Jurkat, Clone E6-1 (cell line): Measurements from ENCODE around the gene SPANXN4. TPM values are rescaled to one million over a fixed set of nuclear protein-coding genes. Genes with fewer than 3 reads are reported as not detected.

ENCODE experiments used
- DNase-seq: peaks from one replicate; pipeline ENCODE4 v3.0.0-alpha.2; 2011; ENCODE audit warnings: low read depth, low spot score
- H3K4me3 ChIP-seq: 2 replicates; pipeline ENCODE4 v1.5.1; 2011; ENCODE audit warnings: mild to moderate bottlenecking, low read length, control low read depth, moderate library complexity
- polyA plus RNA-seq: library from polyadenylated mRNA; unstranded; fragments of >200 nt; gene quantifications from one replicate; pipeline ENCODE4 v1.2.1, GENCODE V29; 2012; ENCODE audit warnings: missing spikeins; ENCODE audit not compliant: insufficient read length, insufficient read depth

SPANXN4 gene
- not detected for polyA plus RNA-seq

- H3K4me3 ChIP-seq = no peak within 1 kb of the TSS
- no peak for DNase-seq
Measured at GRCh38 chrX:143025628-143026027, at the start of gene SPANXN4. Gene SPANXN4, plus strand, starts transcription at chrX:143025928. Its CDS starts 87 bp downstream, at chrX:143026015.

- H3K4me3 ChIP-seq = no peak overlapping the region
- DNase-seq = no peak
Measured at GRCh38 chrX:142977128-142977914, 48.4 kb upstream of the SPANXN4 start.

- H3K4me3 ChIP-seq = no peak overlapping the region
- no peak for DNase-seq
Measured at GRCh38 chrX:142978130-142978684, 47.5 kb upstream of the SPANXN4 start.

GRCh38 chrX:142982679-142983078, 43.0 kb upstream of the SPANXN4 start:
- no peak overlapping the region for H3K4me3 ChIP-seq
- no peak for DNase-seq

- no peak overlapping the region for H3K4me3 ChIP-seq
- DNase-seq = no peak
Measured at GRCh38 chrX:142994988-142995387, 30.7 kb upstream of the SPANXN4 start.

GRCh38 chrX:142998447-142999198, 27.1 kb upstream of the SPANXN4 start:
- H3K4me3 ChIP-seq = no peak overlapping the region
- no peak for DNase-seq

GRCh38 chrX:142999199-142999701, 26.5 kb upstream of the SPANXN4 start:
- DNase-seq = no peak

GRCh38 chrX:143002206-143002605, 23.5 kb upstream of the SPANXN4 start:
- no peak for DNase-seq
- H3K4me3 ChIP-seq = no peak overlapping the region

More at GRCh38 chrX:142999199-142999701, 26.5 kb upstream of the SPANXN4 start:
- H3K4me3 ChIP-seq = no peak overlapping the region

- DNase-seq = no peak
- H3K4me3 ChIP-seq = no peak overlapping the region
Measured at GRCh38 chrX:143017272-143017671, 8.5 kb upstream of the SPANXN4 start.

- DNase-seq = no peak
Measured at GRCh38 chrX:143027275-143027674, 1.5 kb downstream of the SPANXN4 start.

GRCh38 chrX:143047511-143047910, 21.8 kb downstream of the SPANXN4 start:
- no peak for DNase-seq
- H3K4me3 ChIP-seq = no peak overlapping the region

More at GRCh38 chrX:143027275-143027674, 1.5 kb downstream of the SPANXN4 start:
- H3K4me3 ChIP-seq = no peak overlapping the region

- no peak overlapping the region for H3K4me3 ChIP-seq
- no peak for DNase-seq
Measured at GRCh38 chrX:143058120-143058519, 32.4 kb downstream of the SPANXN4 start.

- H3K4me3 ChIP-seq = no peak overlapping the region
- no peak for DNase-seq
Measured at GRCh38 chrX:143081231-143081630, 55.5 kb downstream of the SPANXN4 start.

- H3K4me3 ChIP-seq = no peak overlapping the region
- no peak for DNase-seq
Measured at GRCh38 chrX:143082537-143082936, 56.8 kb downstream of the SPANXN4 start.
